ENCODE results near the gene GRM4.
"Not testable (repeated sequence)": the region's sequence is repeated elsewhere in the genome, so short reads cannot be mapped to it uniquely, and the experiment has no call there.

GRM4 gene

GRCh38 chr6:34061348-34061747 lies 84.5 kb downstream of the GRM4 start:
- no peak for DNase-seq

GRCh38 chr6:34059914-34060313 lies 86.0 kb downstream of the GRM4 start:
- DNase-seq, result no peak

GRCh38 chr6:34059136-34059731 lies 86.7 kb downstream of the GRM4 start:
- DNase-seq, result no peak

GRCh38 chr6:34057790-34058189 lies 88.1 kb downstream of the GRM4 start:
- no peak for DNase-seq

- DNase-seq, result no peak
Observed at GRCh38 chr6:34057191-34057590, 88.7 kb downstream of the GRM4 start.

- no peak for DNase-seq
Observed at GRCh38 chr6:34056305-34057108, 89.4 kb downstream of the GRM4 start.

GRCh38 chr6:34055223-34055933 lies 90.5 kb downstream of the GRM4 start:
- peak in 4 of 5 donors; percentile 31 to 54 (median 42) for DNase-seq

GRCh38 chr6:34053721-34054120 lies 92.2 kb downstream of the GRM4 start:
- DNase-seq, result no peak

GRCh38 chr6:34052918-34053608 lies 92.8 kb downstream of the GRM4 start:
- no peak for DNase-seq

GRCh38 chr6:34052071-34052825 lies 93.6 kb downstream of the GRM4 start:
- DNase-seq, result no peak

- no peak for DNase-seq
Observed at GRCh38 chr6:34051331-34051919, 94.5 kb downstream of the GRM4 start.

- no peak for DNase-seq
Observed at GRCh38 chr6:34050691-34051090, 95.2 kb downstream of the GRM4 start.

- no peak for DNase-seq
Observed at GRCh38 chr6:34049395-34050342, 96.2 kb downstream of the GRM4 start.

GRCh38 chr6:34047913-34048867 lies 97.7 kb downstream of the GRM4 start:
- no peak for DNase-seq

- DNase-seq, result no peak
Observed at GRCh38 chr6:34046617-34047016, 99.3 kb downstream of the GRM4 start.

- DNase-seq, result no peak
Observed at GRCh38 chr6:34045771-34046170, 100.1 kb downstream of the GRM4 start.

- peak in 1 of 5 donors; percentile 40 for DNase-seq
Observed at GRCh38 chr6:34044945-34045595, 100.8 kb downstream of the GRM4 start.

- no peak for DNase-seq
Observed at GRCh38 chr6:34043359-34043758, 102.5 kb downstream of the GRM4 start.

- DNase-seq, result not testable (repeated sequence)
Observed at GRCh38 chr6:34041998-34042397, 103.9 kb downstream of the GRM4 start.

All from T-helper 1 cell (primary cell).